ENCODE measurements around the gene DOK7.

DNA sequence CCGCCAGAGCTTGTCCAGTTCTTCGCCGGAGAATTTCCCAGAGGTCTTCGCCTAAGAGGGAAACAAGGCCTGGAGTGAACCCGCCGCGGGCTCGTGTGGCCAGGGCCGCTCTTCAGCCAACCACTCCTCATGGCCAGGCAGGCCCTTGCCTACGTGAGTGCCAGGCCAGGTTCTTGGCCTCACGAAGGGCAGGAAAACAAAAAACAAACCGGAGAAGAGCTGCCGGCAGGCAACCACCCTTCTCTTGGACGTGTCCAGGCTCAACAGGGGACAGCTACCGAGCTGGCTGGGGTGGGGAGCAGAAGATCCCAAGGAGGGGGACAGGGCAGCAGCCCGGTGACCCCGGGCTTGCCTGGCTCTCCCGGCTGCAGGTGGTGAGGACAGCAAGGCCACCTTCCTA, 55.8 kb downstream of the DOK7 start:
- TF ChIP-seq CTCF (IDR thresholded peaks at IDR 0.05) (no peak), POLR2A (IDR thresholded peaks at IDR 0.05) (no peak)
